Panc1 (cell line): ENCODE measurements around the gene FHIT.

Source experiments
- CTCF ChIP-seq: fragments of 450-650 bp; IDR thresholded peaks from 2 replicates; pipeline ENCODE4 v1.5.1; 2017; ENCODE audit warnings: mild to moderate bottlenecking
- POLR2AphosphoS5 ChIP-seq: IDR thresholded peaks from 2 replicates; pipeline ENCODE4 v1.6.1; 2012; ENCODE audit warnings: mild to moderate bottlenecking, low read depth, low read length, moderate library complexity
- TCF7L2 ChIP-seq: IDR thresholded peaks from 2 replicates; pipeline ENCODE4 v1.6.1; 2011; ENCODE audit warnings: mild to moderate bottlenecking, low read depth, low read length, inconsistent platforms

GRCh38 chr3:59877263-59878037 lies 1373.8 kb downstream of the FHIT start:
- no peak for TF ChIP-seq CTCF
- TF ChIP-seq POLR2AphosphoS5: no peak
- no peak for TF ChIP-seq TCF7L2
